ENCODE measurements around the gene ESRRA. TPM values are rescaled to one million over a fixed set of nuclear protein-coding genes. Genes with fewer than 3 reads are reported as not detected.

The ESRRA gene
- total and polyA plus RNA-seq, 2 of the 13 experiments (the other 11 are each of a cell fraction or from before 2014, with no cell fraction given) = 18.1 to 36.3 TPM

DNA sequence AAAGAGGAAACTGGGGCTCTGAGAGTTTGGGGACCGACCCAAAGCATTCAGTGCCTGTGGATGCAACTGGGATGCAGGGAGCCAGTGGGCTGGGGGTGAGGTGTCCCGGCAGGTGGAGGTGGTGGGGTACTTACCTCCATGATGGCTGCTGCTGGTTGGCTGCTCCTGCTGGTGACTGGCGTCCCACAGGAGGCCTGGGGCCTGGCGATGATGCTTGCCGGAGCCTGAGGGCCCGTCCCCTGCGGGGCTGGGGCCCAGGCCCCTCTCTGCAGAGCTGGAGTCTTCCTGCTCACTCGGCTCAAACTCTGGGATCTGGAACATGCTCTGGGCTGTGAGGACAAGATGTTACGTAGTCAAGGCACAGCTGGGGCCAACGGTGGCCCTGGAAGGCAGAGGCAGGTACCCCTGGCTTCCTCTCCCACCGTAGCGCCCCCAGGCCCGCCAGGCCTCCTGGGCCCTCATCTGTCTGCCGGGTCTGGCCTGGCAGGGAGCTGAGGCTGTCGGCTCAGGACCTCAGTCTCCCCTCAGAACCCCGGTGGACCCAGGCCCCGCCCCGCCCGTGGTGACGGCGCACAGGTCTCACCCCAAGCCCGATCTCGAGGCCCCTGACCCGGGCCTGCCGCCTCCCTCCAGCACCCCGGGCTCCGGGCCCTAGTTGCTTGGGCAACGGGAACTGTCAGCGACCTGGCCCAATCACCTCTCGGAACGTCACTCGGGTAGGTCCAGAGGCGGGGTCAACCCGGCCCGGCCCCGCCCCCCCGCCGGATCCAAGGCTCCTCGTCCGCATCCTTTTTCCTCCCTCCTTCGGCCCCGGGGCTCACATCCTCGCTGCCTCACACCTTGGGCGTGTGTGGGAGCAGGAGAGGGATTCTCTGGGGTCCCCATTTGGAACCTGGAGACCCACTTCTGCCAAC lies 21.0 kb upstream of the ESRRA start, which contains the start of gene BAD (continued):
- TF ChIP-seq, protein P1, sequence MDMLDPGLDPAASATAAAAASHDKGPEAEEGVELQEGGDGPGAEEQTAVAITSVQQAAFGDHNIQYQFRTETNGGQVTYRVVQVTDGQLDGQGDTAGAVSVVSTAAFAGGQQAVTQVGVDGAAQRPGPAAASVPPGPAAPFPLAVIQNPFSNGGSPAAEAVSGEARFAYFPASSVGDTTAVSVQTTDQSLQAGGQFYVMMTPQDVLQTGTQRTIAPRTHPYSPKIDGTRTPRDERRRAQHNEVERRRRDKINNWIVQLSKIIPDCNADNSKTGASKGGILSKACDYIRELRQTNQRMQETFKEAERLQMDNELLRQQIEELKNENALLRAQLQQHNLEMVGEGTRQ (IDR thresholded peaks at IDR 0.05; ENCODE audit: low read depth, low read length) = no peak
- TF ChIP-seq, protein P1 (CRISPR knock-in tag; IDR thresholded peaks at IDR 0.05; ENCODE audit: borderline replicate concordance) = no peak
- TF ChIP-seq BORCS8-MEF2B (CRISPR knock-in tag; IDR thresholded peaks at IDR 0.05) (0 out of 2 replicates have a peak, but pooled peaks have one; percentile 13), TOPORS (CRISPR knock-in tag; IDR thresholded peaks at IDR 0.05) (no peak), POLR2AphosphoS2 (IDR thresholded peaks at IDR 0.05; ENCODE audit: low read depth, low read length) (no peak), RFX1 (IDR thresholded peaks at IDR 0.05) (peak; percentile 91), PCBP2 (optimal IDR thresholded peaks at IDR 0.05; ENCODE audit: low read depth, low read length, poor library complexity, severe bottlenecking) (no peak), FOXC1 (CRISPR knock-in tag; IDR thresholded peaks at IDR 0.05; ENCODE audit: borderline replicate concordance) (peak; percentile 86), SP1 (IDR thresholded peaks at IDR 0.05) (no peak), SP1 (CRISPR knock-in tag; IDR thresholded peaks at IDR 0.05) (peak; percentile 64), ZZZ3 (CRISPR knock-in tag; IDR thresholded peaks at IDR 0.05; ENCODE audit: borderline replicate concordance) (0 out of 2 replicates have a peak, but pooled peaks have one; percentile 51), ZNF460 (CRISPR knock-in tag; IDR thresholded peaks at IDR 0.05; ENCODE audit: borderline replicate concordance) (0 out of 2 replicates have a peak, but pooled peaks have one; percentile 16), SMAD1 (CRISPR knock-in tag; IDR thresholded peaks at IDR 0.05; ENCODE audit: borderline replicate concordance, low read depth) (peak; percentile 34; the same call in 1 of the 2 replicates), KDM4B (CRISPR knock-in tag; IDR thresholded peaks at IDR 0.05) (0 out of 2 replicates have a peak, but pooled peaks have one; percentile 32), GABPB1 (CRISPR knock-in tag; IDR thresholded peaks at IDR 0.05) (peak; percentile 77; the same call in 1 of the 2 replicates), TAF15 (IDR thresholded peaks at IDR 0.05; ENCODE audit: low read depth, low read length, poor library complexity, severe bottlenecking) (peak; percentile 32)
- TF ChIP-seq, protein P2, sequence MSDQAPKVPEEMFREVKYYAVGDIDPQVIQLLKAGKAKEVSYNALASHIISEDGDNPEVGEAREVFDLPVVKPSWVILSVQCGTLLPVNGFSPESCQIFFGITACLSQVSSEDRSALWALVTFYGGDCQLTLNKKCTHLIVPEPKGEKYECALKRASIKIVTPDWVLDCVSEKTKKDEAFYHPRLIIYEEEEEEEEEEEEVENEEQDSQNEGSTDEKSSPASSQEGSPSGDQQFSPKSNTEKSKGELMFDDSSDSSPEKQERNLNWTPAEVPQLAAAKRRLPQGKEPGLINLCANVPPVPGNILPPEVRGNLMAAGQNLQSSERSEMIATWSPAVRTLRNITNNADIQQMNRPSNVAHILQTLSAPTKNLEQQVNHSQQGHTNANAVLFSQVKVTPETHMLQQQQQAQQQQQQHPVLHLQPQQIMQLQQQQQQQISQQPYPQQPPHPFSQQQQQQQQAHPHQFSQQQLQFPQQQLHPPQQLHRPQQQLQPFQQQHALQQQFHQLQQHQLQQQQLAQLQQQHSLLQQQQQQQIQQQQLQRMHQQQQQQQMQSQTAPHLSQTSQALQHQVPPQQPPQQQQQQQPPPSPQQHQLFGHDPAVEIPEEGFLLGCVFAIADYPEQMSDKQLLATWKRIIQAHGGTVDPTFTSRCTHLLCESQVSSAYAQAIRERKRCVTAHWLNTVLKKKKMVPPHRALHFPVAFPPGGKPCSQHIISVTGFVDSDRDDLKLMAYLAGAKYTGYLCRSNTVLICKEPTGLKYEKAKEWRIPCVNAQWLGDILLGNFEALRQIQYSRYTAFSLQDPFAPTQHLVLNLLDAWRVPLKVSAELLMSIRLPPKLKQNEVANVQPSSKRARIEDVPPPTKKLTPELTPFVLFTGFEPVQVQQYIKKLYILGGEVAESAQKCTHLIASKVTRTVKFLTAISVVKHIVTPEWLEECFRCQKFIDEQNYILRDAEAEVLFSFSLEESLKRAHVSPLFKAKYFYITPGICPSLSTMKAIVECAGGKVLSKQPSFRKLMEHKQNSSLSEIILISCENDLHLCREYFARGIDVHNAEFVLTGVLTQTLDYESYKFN (CRISPR knock-in tag; conservative IDR thresholded peaks at IDR 0.05) = 0 out of 2 replicates have a peak, but pooled peaks have one; percentile 23
- TF ChIP-seq, protein P3, sequence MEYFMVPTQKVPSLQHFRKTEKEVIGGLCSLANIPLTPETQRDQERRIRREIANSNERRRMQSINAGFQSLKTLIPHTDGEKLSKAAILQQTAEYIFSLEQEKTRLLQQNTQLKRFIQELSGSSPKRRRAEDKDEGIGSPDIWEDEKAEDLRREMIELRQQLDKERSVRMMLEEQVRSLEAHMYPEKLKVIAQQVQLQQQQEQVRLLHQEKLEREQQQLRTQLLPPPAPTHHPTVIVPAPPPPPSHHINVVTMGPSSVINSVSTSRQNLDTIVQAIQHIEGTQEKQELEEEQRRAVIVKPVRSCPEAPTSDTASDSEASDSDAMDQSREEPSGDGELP (IDR thresholded peaks at IDR 0.05; ENCODE audit: borderline replicate concordance, low read depth) = peak; percentile 13; the same call in 1 of the 2 replicates
- TF ChIP-seq, protein P4, sequence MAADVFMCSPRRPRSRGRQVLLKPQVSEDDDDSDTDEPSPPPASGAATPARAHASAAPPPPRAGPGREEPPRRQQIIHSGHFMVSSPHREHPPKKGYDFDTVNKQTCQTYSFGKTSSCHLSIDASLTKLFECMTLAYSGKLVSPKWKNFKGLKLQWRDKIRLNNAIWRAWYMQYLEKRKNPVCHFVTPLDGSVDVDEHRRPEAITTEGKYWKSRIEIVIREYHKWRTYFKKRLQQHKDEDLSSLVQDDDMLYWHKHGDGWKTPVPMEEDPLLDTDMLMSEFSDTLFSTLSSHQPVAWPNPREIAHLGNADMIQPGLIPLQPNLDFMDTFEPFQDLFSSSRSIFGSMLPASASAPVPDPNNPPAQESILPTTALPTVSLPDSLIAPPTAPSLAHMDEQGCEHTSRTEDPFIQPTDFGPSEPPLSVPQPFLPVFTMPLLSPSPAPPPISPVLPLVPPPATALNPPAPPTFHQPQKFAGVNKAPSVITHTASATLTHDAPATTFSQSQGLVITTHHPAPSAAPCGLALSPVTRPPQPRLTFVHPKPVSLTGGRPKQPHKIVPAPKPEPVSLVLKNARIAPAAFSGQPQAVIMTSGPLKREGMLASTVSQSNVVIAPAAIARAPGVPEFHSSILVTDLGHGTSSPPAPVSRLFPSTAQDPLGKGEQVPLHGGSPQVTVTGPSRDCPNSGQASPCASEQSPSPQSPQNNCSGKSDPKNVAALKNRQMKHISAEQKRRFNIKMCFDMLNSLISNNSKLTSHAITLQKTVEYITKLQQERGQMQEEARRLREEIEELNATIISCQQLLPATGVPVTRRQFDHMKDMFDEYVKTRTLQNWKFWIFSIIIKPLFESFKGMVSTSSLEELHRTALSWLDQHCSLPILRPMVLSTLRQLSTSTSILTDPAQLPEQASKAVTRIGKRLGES (CRISPR knock-in tag; IDR thresholded peaks at IDR 0.05; ENCODE audit: borderline replicate concordance) = no peak
